Measurements from ENCODE around the gene PPWD1. TPM values are rescaled to one million over a fixed set of nuclear protein-coding genes. Genes with fewer than 3 reads are reported as not detected.

Gene PPWD1
- total and polyA plus RNA-seq, 12 donors: 15.3 to 181 (median 28.4) TPM

GRCh38 chr5:65535529-65535987 is 27.5 kb upstream of the PPWD1 start:
- no peaks in the 10 kb centered on the region for H3K36me3 ChIP-seq (replicated peaks in 1 of 2)
- TF ChIP-seq, protein P1, sequence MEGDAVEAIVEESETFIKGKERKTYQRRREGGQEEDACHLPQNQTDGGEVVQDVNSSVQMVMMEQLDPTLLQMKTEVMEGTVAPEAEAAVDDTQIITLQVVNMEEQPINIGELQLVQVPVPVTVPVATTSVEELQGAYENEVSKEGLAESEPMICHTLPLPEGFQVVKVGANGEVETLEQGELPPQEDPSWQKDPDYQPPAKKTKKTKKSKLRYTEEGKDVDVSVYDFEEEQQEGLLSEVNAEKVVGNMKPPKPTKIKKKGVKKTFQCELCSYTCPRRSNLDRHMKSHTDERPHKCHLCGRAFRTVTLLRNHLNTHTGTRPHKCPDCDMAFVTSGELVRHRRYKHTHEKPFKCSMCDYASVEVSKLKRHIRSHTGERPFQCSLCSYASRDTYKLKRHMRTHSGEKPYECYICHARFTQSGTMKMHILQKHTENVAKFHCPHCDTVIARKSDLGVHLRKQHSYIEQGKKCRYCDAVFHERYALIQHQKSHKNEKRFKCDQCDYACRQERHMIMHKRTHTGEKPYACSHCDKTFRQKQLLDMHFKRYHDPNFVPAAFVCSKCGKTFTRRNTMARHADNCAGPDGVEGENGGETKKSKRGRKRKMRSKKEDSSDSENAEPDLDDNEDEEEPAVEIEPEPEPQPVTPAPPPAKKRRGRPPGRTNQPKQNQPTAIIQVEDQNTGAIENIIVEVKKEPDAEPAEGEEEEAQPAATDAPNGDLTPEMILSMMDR (IDR thresholded peaks at IDR 0.05): no peak
- no peak for TF ChIP-seq POLR2A (IDR thresholded peaks at IDR 0.05)
- H3K27ac ChIP-seq: no peak overlapping the region
- H3K9me3 ChIP-seq (replicated peaks in 1 of 3): no peaks in the 10 kb centered on the region
- no peak for DNase-seq
- no peak overlapping the region for H3K4me3 ChIP-seq
- WGBS, 4 donors: 92 to 95% (median 94%) methylated on average over 6 of the region's 6 CpGs
- no peaks in the 10 kb centered on the region for H3K27me3 ChIP-seq
- intact Hi-C loops (cut with DNase I): no loop called here
- H3K4me1 ChIP-seq (replicated peaks in 1 of 2): no peaks in the 10 kb centered on the region

DNA sequence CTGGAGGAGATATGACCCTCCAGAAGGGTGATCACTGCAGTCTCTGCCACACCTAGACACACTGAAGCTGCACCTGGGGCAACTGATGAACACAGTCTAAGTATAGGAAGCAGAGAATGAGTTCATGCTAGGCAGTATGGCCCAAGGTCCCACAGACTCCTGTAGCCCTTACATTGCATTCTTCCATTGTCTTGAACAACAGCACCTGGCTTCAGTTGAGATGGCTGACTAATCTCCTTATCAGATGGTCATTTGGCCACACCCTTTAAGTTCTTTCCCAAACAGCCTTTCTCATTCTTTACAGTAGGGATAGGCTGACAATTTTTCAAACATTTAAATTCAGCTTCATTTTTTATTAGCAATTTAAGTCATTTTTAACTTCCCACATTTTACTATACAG is 23.3 kb upstream of the PPWD1 start:
- no peak for DNase-seq

GRCh38 chr5:65544473-65544872 is 18.6 kb upstream of the PPWD1 start:
- WGBS, 4 donors: 94 to 96% (median 96%) methylated on average over 4 of the region's 4 CpGs
- H3K4me3 ChIP-seq: no peak overlapping the region
- TF ChIP-seq, protein P1 (IDR thresholded peaks at IDR 0.05): no peak
- no peak for TF ChIP-seq POLR2A (IDR thresholded peaks at IDR 0.05)
- H3K27me3 ChIP-seq: no peaks in the 10 kb centered on the region
- no peaks in the 10 kb centered on the region for H3K4me1 ChIP-seq (replicated peaks in 1 of 2)
- H3K36me3 ChIP-seq (replicated peaks in 1 of 2): no peaks in the 10 kb centered on the region
- no peak overlapping the region for H3K27ac ChIP-seq
- H3K9me3 ChIP-seq (replicated peaks in 1 of 3): no peaks in the 10 kb centered on the region
- DNase-seq: no peak
- intact Hi-C loops (cut with DNase I): no loop called here

More for the DNA sequence above, 23.3 kb upstream of the PPWD1 start:
- no peak overlapping the region for H3K27ac ChIP-seq
- H3K4me1 ChIP-seq (replicated peaks in 1 of 2): no peaks in the 10 kb centered on the region
- TF ChIP-seq, protein P1 (IDR thresholded peaks at IDR 0.05): no peak
- no peak for TF ChIP-seq POLR2A (IDR thresholded peaks at IDR 0.05)
- H3K27me3 ChIP-seq: no peaks in the 10 kb centered on the region
- H3K9me3 ChIP-seq (replicated peaks in 1 of 3): no peaks in the 10 kb centered on the region
- H3K4me3 ChIP-seq: no peak overlapping the region
- H3K36me3 ChIP-seq (replicated peaks in 1 of 2): no peaks in the 10 kb centered on the region
- intact Hi-C loops (cut with DNase I): no loop called here

DNA sequence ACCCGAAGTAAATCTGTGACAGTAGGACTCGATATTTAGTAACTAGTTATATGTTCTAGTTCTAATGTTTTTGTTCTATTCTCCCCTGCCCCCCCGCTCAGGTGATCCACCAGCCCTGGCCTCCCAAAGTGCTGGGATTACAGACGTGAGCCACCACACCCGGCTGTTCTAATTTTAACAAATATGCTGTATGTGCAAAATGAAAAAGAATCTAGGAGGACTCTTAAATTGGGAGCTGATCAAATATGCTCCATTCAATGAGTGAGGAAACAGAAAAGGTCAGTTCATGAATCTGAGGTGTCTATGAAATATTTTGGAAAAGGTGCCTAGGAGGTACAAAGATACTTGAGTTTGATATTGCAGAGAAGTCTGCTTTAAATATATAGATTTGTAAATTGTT is 17.0 kb upstream of the PPWD1 start:
- Histone ChIP-seq H3K4me3 (no peak overlapping the region), H3K9me3 (replicated peaks in 1 of 3) (no peaks in the 10 kb centered on the region), H3K27ac (no peak overlapping the region), H3K36me3 (replicated peaks in 1 of 2) (no peaks in the 10 kb centered on the region), H3K4me1 (replicated peaks in 1 of 2) (no peaks in the 10 kb centered on the region), H3K27me3 (no peaks in the 10 kb centered on the region)
- DNase-seq: no peak
- TF ChIP-seq POLR2A (IDR thresholded peaks at IDR 0.05): no peak
- TF ChIP-seq, protein P1 (IDR thresholded peaks at IDR 0.05): no peak
- intact Hi-C loops (cut with DNase I): no loop called here
- 78 to 96% (median 89%) methylated on average over 5 of the region's 5 CpGs for WGBS, 4 donors

Data from adrenal gland (tissue), 12 donors.